NCI-H128 (cell line): ENCODE results near the gene TUBAL3.
A peak's percentile ranks its signal among the peaks of the same experiment; 100 is the strongest.

ENCODE experiments used
- DNase-seq: peaks from one replicate; lab custom pipeline; 2025; ENCODE audit not compliant: unreplicated experiment; lab: John Stamatoyannopoulos, UW

TUBAL3 gene

DNA sequence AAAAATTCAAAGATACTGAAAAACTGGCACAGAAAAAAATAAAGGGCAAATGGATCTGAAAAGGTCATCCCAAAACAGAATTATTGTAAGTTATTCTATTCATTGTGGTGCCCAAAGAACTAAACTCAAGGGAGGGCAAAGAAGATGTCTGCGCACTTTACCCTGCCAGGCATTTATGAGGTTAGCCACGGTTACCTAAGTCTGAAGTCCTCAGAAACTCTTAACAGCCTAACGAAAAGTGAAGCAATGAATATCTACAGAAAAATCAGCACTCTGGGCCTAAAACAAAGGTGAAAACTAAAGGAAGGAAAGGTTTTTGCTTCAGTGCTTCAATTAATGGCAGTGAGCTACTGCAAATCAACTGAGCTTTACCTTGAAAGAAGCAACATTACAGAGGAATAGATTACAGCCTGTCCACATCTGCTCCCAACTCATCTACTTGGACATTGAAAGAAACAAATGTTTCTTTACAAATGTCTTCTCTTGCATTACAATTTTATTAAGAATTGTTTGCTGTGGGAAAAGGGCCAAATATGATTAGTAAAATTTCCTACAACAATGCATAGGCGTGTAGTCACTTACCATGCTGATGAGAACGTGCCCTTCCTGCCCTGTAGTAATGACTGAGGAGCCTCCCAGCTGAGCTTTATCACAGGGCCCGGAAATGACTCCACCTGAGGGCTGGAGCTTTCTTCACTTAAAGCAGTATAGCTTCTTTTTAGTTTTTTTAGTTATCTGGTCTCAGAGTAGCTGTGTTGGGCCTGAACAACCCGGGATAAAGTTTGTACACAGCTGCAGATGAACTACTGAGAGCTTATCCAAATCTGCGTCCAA, at the start of gene TUBAL3:
Gene TUBAL3 (minus strand): TSS at position 621 of the 834 bp plus-strand sequence. CDS start 36 bp downstream, at position 585.
- no peak for DNase-seq

DNA sequence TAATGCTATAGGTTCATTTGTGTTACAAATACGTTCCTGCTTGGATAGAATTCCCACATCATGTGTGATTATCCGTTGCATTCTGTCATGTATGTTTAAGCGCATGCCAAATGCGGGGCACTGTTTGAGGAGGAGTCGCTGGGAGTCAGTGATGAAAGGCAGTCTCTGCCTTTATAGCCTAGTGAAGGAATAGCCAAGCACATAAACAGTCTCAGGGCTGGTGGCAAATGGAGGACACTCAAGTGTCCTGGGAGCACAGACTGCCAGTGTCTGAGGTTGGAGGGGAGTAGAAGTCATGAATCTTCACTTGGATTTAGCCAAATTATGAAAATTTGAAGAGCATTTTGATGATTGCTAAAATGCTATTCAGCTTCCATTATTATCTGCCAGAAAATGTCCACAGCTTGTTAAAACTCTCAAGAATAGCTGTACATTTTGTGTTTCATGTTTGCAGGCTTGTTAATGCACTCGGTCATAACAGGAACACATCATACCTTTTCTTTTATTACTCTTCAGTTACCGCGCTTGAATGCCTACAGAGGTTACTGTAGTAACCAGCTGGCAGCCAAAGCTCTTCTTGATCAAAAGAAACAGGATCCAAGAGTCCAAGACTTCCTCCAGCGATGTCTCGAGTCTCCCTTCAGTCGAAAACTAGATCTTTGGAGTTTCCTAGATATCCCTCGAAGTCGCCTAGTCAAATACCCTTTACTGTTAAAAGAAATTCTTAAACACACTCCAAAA, 49.3 kb upstream of the TUBAL3 start:
- DNase-seq: no peak

DNA sequence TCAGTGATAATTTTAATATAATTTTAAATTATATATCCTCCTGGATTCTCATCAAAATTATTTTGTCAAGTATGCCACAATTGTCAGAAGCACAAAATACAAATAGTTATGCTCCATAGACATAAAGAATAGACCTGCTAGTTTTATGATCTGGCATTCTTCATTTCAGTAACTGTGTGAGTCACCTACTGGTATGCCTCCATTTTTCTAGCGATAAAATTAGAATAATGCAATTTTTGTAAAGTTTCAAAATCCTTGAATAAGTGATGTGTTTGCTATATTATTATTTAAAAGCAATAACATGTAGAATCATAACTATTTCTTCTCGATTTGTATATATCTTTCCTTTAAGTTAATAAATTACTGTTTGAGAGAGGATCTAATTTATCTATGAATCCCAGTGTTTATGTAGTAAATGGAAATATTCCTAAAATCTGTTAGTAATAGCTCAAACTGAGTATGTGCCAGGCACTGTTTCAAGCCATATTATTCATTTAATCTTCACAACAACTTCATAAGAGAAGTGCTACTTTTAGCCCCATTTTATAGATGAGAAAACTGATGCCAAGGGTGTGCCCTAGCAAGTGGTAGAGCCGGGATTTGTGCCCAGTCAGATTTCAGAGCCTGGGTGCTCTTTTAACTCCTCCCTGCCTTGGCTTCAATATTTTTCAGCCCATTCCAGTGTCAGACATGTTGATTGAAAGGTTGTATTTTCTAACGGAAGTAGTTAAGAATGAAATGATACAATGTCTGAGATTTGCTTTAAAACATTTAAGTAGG, 46.2 kb upstream of the TUBAL3 start:
- no peak for DNase-seq

DNA sequence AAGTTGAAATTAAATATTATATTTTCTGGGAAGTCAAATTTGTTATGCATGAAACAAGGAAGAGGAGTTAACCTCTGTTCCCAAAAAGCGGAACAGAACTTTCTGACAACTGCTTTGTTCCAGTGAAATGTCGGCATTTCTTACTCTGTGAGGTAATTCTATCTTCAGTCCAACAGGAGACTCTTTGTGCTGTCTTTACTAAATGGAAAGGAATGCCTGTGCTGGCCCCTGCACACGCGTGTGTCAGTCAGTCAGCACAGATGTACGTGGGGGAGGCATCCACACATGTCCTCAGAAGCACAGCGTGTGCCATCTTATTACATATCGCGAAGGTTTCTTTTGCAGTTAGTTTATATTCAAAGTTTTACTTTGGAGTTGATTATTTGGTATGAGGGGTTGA, 45.2 kb upstream of the TUBAL3 start:
- no peak for DNase-seq

DNA sequence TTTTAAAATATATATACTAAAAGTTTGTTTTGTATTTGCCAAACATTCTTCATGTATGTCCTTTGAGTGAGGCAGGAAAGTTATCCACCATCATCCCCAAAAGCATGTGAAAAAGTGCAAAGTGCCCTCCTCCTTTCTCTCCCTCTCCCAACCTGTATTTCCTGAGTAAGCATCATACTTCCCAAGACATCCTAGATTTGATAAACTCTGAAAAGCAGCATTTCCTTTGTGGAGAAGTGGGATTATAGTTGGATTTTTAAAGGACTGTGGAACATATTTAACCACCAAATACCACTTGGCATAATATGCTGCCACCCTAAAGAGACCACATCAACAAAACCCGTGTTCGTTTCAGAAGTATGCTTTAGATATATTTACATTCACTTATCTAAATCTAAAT, 44.6 kb upstream of the TUBAL3 start:
- DNase-seq: no peak

DNA sequence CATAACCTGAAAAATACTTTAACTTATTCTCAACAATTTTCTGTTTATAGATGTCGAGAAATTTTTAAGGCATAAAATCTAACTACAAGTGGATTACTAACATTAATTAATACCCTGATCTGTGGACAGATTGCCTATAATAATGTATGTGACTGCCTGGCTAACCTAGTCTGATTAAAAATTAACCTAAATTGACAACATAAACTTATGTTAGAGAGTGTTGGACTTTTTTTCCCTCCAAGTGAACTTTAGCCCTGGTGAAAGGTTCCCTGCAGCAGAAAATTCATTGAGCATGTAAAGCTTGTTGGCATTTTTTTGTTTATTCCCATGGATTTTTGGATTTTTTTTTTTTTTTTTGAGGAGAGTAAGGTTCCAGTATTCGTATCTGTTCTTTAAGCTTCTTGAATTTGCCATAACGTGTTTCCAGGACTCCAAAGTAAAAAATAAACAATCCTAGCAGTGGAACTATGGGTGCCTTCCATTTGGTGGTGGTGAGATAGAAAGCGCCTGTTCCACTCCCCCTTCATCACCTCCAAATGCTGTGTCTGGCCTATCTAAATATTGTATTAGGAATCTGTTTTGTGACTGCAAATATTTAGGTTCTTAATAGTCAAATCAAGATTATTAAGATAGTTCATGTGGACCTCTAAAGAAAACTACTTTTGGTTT, 43.8 kb upstream of the TUBAL3 start:
- DNase-seq: no peak

DNA sequence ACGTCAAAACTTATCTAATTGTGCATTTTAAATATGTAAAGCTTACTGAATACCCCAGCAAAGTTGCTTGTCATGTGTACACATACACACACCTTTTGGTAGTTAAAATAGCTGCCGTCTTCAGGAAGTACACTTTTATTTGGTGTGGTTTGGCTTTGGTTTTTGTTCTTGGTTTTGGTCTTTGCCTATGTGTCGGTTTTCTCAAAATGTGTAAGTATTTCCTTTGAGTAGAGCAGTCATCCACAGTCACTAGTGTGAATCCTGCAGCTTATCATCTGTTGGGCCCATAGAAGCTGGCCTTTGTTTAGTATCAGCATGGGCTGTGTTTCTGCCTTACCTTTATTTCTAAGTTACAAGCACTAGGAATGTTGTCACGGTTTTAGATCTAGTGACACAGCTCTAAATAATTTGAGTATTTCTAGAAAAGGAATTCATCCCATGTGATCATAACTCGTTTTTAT, 43.0 kb upstream of the TUBAL3 start:
- no peak for DNase-seq

DNA sequence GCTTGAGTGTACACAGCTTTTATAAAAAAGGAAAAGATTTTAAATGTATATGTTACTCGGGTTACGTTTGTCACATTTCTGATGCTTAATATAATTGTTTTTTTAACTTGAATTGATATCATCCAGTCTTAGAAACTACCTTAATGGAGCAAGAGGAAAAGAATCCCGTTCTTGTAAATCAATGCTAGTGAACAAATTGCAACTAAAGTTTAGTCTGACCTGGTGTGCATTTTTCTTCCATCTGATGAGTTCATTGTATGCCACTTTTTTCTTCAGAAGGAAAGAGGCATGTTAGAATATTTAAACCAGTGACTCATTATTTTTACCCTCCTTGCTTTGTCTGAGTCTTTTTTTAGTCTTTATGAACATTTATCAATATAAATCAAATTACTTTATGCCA, 42.4 kb upstream of the TUBAL3 start:
- DNase-seq: no peak

DNA sequence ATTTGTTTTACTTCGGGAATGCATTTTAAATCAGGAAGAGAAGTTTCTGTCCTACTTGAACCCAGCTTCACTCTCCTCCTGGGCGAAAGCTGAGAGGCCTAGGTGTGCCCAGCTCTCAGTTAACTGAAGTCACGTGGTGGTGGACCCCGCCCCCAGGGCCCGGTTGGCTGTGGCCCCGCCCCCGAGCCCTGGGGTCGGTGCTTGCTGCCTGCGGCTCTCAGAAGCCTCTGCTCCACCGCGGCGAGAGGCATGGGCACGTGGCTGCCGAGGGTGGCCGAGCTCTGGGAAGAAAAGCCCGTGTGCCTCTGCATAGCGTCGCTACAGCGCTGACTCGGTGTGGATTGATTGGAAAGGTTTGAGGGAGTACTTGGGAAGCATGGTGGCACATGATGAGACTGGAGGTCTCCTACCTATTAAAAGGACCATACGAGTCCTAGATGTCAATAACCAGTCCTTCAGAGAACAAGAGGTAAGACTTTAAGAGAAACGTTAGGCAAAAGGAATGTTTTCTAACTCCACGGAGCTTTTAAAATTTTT, 41.8 kb upstream of the TUBAL3 start:
- DNase-seq: peak; percentile 63

DNA sequence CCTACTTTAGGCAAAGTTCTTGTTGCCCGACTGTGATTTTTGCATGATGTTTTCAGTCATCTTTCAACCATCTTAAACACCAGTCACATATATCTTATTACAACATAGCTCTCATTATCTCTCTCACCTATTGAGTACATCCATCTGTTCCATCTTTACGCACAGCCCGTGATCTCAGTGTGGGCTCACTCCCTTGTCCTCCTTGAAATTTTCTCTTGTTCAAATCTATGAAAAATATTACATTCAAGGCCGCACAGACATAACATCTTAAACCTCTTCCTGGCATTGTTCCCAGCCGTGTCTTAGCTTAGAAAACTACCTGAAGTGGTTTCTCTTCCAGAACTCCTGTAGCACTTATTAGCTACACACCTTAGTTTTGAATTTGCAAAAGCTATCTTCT, 40.4 kb upstream of the TUBAL3 start:
- no peak for DNase-seq

DNA sequence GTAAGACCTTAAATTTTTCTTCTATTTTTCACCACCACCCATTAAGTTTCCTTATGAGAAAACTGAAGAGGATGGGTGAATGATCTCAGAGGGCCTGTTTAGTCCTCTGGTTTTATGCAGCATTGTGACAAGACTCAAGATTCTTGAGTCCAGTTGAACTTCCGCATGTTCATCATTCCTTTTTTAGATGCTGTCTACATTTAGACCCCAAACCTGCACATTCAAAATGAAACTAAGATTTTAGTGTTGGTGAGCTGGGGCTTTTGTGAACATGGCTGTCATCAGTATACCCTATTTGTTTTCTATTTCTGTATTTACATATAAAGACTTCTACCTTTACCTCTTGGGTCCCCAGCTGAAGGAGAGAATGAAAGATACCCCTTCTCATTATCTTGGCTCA, 38.8 kb upstream of the TUBAL3 start:
- no peak for DNase-seq

DNA sequence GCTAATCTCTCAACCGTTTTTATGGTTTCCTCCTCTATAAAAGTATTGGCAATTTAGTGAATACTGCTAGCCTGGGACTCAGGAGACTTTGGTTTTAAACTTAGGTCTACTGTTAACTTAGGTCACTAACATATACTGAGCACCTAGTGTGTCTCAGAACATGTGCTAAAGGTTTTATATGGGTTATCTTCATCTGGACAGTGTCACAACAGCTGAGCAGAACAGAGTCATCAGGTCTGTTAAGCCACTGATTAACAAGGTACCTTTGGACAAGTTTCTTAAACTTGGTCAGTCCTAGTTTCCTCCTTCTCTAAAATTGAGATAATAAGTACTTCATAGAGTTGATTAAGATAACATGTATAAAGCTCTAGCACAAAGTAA, 38.4 kb upstream of the TUBAL3 start:
- DNase-seq: no peak

DNA sequence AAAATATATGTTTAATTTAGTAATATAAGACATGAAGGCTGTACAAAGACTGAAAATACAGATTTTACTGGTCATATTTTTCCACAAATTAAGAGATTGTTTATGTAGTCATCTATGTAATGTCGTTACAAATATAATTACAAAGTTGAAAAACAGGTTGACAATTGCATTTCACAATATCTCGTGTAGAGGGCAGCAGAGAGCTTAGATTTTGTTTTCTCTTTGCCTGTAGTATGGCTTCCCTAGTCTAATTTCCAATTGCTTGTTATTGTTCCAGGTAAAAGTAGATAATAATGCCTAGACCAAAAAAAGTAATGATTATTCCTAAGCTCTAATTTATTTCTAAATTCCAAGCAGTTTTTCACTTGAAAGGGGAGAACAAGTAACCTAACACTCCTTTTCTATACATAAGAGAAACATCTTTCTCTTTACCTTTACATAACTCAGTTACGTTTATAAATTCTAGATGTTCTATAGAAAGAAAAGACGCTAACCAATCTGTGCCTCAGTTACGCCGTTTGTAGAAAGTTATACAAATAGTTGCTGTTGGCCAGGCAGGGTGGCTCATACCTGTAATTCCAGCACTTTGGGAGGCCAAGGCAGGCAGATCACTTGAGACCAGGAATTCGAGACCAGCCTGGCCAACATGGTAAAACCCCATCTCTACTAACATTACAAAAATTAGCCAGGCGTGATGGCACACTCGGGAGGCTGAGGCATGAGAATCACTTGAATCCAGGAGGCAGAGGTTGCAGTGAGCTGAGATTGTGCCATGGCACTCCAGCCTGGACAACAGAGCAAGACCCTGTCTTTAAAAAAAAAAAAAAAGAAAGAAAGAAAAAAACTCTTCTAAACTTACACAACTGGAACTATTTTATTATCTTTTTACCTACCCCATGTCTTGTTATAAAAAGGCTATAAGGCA, 37.7 kb upstream of the TUBAL3 start:
- no peak for DNase-seq

DNA sequence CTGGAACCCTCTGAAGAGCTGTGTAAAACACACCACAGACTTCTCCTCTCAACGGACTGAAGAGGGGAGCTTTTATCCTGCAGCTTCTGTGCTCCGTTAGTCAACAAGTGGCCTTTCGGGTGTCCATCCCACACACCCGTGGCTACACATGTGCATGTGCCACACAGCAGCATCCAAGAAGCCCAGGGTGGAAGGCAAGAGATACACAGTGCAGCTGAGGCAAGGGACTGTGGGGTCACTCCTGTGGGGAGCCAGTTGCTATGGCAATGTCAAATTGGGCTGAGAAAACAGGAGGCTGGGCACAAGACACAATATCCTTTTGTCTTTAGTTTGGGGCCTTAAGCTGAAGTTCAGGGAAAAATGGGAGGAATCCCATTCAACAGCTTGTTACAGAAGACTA, 36.5 kb upstream of the TUBAL3 start:
- no peak for DNase-seq

DNA sequence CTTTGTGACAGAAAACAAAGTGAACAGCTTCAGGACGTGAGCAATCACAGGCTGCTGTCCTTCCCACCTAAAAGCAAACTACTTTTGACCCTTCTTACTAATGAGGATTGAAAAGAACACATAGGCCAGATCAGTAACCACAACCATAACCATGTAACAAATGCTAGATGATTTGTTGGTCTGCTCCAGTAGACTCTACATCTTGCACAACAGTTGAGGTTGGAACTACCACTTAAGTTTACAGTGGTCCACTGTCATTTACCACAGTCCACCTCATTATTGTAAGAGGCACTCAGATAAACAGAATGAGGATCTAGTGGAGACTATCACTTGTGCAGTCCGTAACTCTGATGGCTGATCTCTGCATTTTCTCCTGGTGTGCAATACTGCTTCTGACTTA, 35.6 kb upstream of the TUBAL3 start:
- no peak for DNase-seq

DNA sequence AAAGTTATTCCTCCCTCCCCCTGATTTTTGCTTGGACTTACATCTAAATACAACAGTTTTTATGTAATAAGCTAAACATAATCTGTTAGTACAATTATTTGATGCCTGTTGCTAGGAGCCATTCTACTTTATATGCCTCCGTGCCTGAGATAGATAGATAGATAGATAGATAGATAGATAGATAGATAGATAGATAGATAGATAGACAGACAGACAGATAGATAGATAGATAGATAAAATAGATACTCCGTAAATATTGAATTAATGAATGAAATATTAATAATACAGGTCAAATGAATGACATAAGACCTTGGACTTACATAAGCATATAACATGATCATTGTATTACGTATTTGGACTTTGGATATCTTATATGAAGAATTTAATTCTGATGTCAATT, 30.7 kb upstream of the TUBAL3 start:
- no peak for DNase-seq

DNA sequence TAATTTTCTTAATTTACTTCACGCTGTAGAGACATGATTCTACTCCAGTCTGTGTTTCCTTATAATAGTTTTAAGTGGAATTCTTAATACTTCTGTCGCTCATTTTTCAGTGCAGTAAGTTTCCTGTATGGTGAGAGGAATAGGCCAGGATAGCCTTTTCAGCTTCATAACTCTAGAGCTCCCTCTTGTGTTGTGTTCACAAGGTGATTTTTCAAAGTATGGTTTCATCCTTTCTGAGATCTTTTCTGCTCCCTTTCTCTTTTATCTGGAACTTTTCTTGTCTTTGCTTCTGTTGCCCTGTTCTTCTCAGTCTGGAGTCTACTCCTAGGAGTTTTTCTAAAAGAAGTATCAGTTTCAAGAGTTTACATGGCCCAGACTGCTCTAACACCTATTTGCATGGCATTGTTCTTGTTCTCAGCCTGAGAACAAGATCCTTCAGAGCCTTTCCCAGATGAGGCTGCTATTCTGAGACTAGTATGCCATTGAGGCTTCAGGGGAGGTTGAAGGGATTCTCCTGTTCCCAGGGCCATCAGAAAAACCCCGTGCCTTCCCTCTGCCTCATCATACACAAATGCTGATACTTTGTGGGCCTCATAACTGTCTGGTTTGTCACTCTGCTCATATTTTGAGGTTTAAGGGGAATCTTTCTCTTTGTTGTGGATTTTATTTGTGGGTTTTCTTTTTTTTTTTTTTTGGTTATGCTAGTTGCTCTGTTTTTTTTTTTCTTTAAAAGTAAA, 29.6 kb upstream of the TUBAL3 start:
- DNase-seq: no peak

DNA sequence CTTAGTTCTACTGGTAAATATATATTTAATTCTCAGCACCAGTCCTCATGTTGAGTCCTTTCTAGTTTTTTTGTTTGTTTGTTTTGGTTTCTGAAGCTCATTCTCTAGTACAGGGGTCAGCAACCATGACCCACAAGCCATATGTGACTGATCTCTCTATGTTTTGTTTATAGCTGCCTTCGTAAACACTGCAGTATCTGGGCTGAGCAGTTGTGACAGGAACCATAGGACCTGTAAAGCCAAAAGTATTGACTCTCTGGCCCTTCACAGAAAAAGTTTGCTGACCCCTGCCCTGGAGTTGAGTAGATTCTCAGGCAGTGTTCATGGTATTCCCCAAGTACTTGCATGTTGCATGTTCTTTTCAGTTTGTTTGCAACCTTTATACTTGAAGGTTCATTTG, 28.6 kb upstream of the TUBAL3 start:
- DNase-seq: no peak

DNA sequence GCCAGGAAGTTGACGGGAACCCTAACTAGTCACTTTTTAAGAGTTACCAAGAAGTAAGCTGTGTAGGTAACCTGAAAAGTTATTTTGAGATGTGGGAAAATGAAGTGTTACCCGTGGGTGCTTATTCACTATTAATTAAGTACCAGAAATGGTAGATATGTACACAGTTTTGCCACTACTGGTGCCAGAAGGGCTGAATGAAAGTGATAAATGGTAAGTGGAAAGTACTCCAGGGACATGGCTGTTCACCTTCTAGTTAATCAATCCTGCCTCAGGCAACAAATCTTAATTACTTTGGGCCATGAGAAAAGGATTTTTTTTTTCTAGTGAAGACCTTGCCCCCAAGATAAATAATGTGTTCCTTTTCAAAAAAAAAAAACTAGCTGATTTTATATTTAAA, 23.5 kb upstream of the TUBAL3 start:
- no peak for DNase-seq
